T-cell (primary cell): Measurements from ENCODE around the gene CAD. TPM values are rescaled to one million over a fixed set of nuclear protein-coding genes. Genes with fewer than 3 reads are reported as not detected.

Experiments
- ATAC-seq, 4 experiments: fragments of 200-7000 bp in 3 of 4; fragments of 150-1000 bp in 1 of 4; cut with Tn5 transposase; replicated peaks in 1 of 4; 1 replicate in 3 of 4; 2 replicates in 1 of 4; pipeline ENCODE4 v1.10.0; 2021; ENCODE audit warnings: moderate library complexity in 3 of 4, mild to moderate bottlenecking in 2 of 4, moderate number of reproducible peaks in 1 of 4
- CTCF ChIA-PET, 2 donors: fragments of 300-600 bp; sonication (Branson Sonifier 250); formaldehyde crosslinking; loops; one replicate each; lab custom pipeline; 2022; ENCODE audit warnings: antibody characterized with exemption in 2 of 2; lab: Charles Lee
- POLR2A ChIA-PET, 2 donors: fragments of 300-600 bp; sonication (Branson Sonifier 250); formaldehyde crosslinking; loops; one replicate each; lab custom pipeline; 2022; ENCODE audit warnings: antibody characterized with exemption in 2 of 2; lab: Charles Lee
- DNase-seq, 35 experiments: peaks; one replicate each; pipeline versions ENCODE4 v3.0.0 to v3.0.0-alpha.2; 2013 to 2023
- H3K27ac ChIP-seq: one replicate; pipeline ENCODE4 v1.5.1; 2013; ENCODE audit warnings: low read length
- H3K27me3 ChIP-seq, 2 experiments: replicated peaks in 1 of 2; 1 replicate in 1 of 2; 2 replicates in 1 of 2; pipeline versions ENCODE4 v1.6.1 to v1.7.0; 2013; ENCODE audit warnings: low read length in 1 of 2, mixed read lengths in 1 of 2; ENCODE audit not compliant: control insufficient read depth in 2 of 2, insufficient read depth in 2 of 2; ENCODE audit errors: extremely low read depth in 1 of 2
- H3K36me3 ChIP-seq, 2 donors: 1 replicate in 1 of 2; 2 replicates in 1 of 2; pipeline versions ENCODE4 v1.6.1 to v1.7.0; 2013; ENCODE audit warnings: low read length in 1 of 2; ENCODE audit not compliant: control insufficient read depth in 2 of 2, insufficient read depth in 1 of 2; ENCODE audit errors: extremely low read depth in 1 of 2
- H3K4me1 ChIP-seq, 2 experiments: 1 replicate in 1 of 2; 2 replicates in 1 of 2; pipeline versions ENCODE4 v1.6.1 to v1.7.0; 2013; ENCODE audit warnings: low read length in 2 of 2, mixed read lengths in 1 of 2; ENCODE audit not compliant: insufficient read depth in 2 of 2, control insufficient read depth in 1 of 2; ENCODE audit errors: extremely low read depth in 1 of 2
- H3K4me3 ChIP-seq, 2 donors: 1 replicate in 1 of 2; 2 replicates in 1 of 2; pipeline versions ENCODE4 v1.5.1 to v1.7.0; 2013; ENCODE audit warnings: mild to moderate bottlenecking in 2 of 2, low read length in 1 of 2, moderate library complexity in 1 of 2; ENCODE audit not compliant: control insufficient read depth in 1 of 2; ENCODE audit errors: extremely low read depth in 1 of 2
- H3K9me3 ChIP-seq: 2 replicates; pipeline ENCODE4 v1.7.0; 2013
- H3K27ac Mint-ChIP-seq, 2 donors: one replicate each; pipeline ENCODE4 v1.8.0; 2020 to 2021; ENCODE audit warnings: mild to moderate bottlenecking in 2 of 2, mixed read lengths in 2 of 2
- H3K27me3 Mint-ChIP-seq, 2 donors: one replicate each; pipeline ENCODE4 v1.8.0; 2021 to 2022; ENCODE audit warnings: mixed read lengths in 2 of 2
- H3K36me3 Mint-ChIP-seq: one replicate; pipeline ENCODE4 v1.8.0; 2021; ENCODE audit warnings: mixed read lengths
- H3K4me1 Mint-ChIP-seq, 3 donors: one replicate each; pipeline ENCODE4 v1.8.0; 2020 to 2022; ENCODE audit warnings: mixed read lengths in 3 of 3, mild to moderate bottlenecking in 1 of 3
- H3K4me3 Mint-ChIP-seq, 3 donors: one replicate each; pipeline ENCODE4 v1.8.0; 2020 to 2022; ENCODE audit warnings: mild to moderate bottlenecking in 3 of 3, mixed read lengths in 3 of 3, moderate library complexity in 3 of 3
- H3K9me3 Mint-ChIP-seq, 3 donors: one replicate each; pipeline ENCODE4 v1.8.0; 2020 to 2022; ENCODE audit warnings: mixed read lengths in 3 of 3
- WGBS: methylation state at CpG from one replicate; pipeline ENCODE4 v1.1.5; 2013; ENCODE audit warnings: missing lambda C conversion rate; ENCODE audit not compliant: insufficient coverage; 5-methylcytosine and 5-hydroxymethylcytosine counted together
- total RNA-seq, 35 experiments: library from RNA in 6 of 35; stranded (reverse) in 6 of 35; fragments of 120-200 nt in 1 of 35; gene quantifications; one replicate each; pipeline versions ENCODE4 v1.2.1 to v1.2.4 and lab custom pipeline; 2013 to 2026

The CAD gene
- total RNA-seq, 5 donors from 2014 or later (not counting 1 experiment from before 2014, with no cell fraction given) = 38.5 to 78.2 (median 65.4) TPM

GRCh38 chr2:27251766-27252165 is 34.6 kb downstream of the CAD start:
- Mint-ChIP-seq H3K9me3 (no peaks in the 10 kb centered on the region), H3K4me1 (peaks cover 0 to 2% (median 0%) of the 10 kb centered on the region in 3 donors), H3K4me3 (no peak overlapping the region), H3K36me3 (no peaks in the 10 kb centered on the region), H3K27me3 (peaks cover 32 to 50% of the 10 kb centered on the region in 2 donors), H3K27ac (no peak overlapping the region)
- ChIA-PET CTCF (no interaction called here), POLR2A (interaction anchor here in 1 of 2 donors (0.8 kb wide), 1 partner anchor 11 kb away, joined by 4 read pairs; the partner anchor contains the start of gene SLC30A3)
- no peak for ATAC-seq
- peaks cover 0 to 7% of the 10 kb centered on the region in 2 experiments for H3K4me1 ChIP-seq
- H3K27ac ChIP-seq = no peak overlapping the region
- H3K9me3 ChIP-seq = no peaks in the 10 kb centered on the region
- no peak overlapping the region for H3K4me3 ChIP-seq
- 89% methylated on average over 9 of the region's 13 CpGs for WGBS
- no peak for DNase-seq
- H3K27me3 ChIP-seq = peaks cover 0 to 54% of the 10 kb centered on the region in 2 experiments
- H3K36me3 ChIP-seq = no peaks in the 10 kb centered on the region

DNA sequence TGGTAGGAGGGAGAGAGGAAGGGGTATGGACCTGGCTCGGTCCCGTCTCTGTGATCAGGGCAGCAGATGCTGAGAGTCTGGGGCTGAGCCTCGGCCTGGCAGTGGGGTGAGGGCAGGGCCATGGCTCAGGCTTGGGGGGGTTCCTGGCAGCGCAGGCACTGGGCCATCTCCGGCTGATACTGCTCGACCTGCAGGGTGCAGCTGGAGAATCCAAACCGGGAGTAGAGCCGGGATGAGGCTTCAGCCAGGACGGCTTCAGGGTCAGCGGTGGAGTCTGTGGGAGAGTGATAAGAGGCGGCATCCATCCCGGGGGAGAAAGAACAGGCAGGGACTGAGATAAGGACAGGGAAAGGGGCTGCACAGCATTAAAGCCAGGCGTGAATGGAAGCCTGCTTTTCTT is 38.0 kb downstream of the CAD start:
- CTCF ChIA-PET = interaction anchor here in 1 of 2 donors (0.9 kb wide), 1 partner anchor 10 kb away, joined by 3 read pairs; no protein-coding TSS in a partner anchor
- POLR2A ChIA-PET = interaction anchor here in 1 of 2 donors (0.6 kb wide), 1 partner anchor 14 kb away, joined by 3 read pairs; no protein-coding TSS in a partner anchor
- peaks cover 0 to 2% (median 0%) of the 10 kb centered on the region in 3 donors for H3K4me1 Mint-ChIP-seq
- no peak overlapping the region for H3K27ac Mint-ChIP-seq
- Histone ChIP-seq H3K9me3 (no peaks in the 10 kb centered on the region), H3K4me3 (no peak overlapping the region), H3K27ac (no peak overlapping the region), H3K4me1 (peaks cover 0 to 4% of the 10 kb centered on the region in 2 experiments), H3K27me3 (peaks cover 3 to 78% of the 10 kb centered on the region in 2 experiments), H3K36me3 (no peaks in the 10 kb centered on the region)
- H3K9me3 Mint-ChIP-seq = no peaks in the 10 kb centered on the region
- H3K36me3 Mint-ChIP-seq = no peaks in the 10 kb centered on the region
- 73% methylated on average over 10 of the region's 13 CpGs for WGBS
- ATAC-seq = no peak
- no peak overlapping the region for H3K4me3 Mint-ChIP-seq
- no peak for DNase-seq
- peaks cover 53 to 73% of the 10 kb centered on the region in 2 donors for H3K27me3 Mint-ChIP-seq

- H3K36me3 ChIP-seq = no peaks in the 10 kb centered on the region
- H3K27ac Mint-ChIP-seq = no peak overlapping the region
- no peaks in the 10 kb centered on the region for H3K4me1 ChIP-seq
- DNase-seq = no peak
- CTCF ChIA-PET = interaction anchor here (0.9 to 1.7 kb wide), 2 partner anchors 9 to 24 kb away, joined by 3 to 5 read pairs; no protein-coding TSS in a partner anchor
- H3K4me3 Mint-ChIP-seq = no peak overlapping the region
- H3K4me3 ChIP-seq = no peak overlapping the region
- POLR2A ChIA-PET = interaction anchor here in 1 of 2 donors (0.6 kb wide), 1 partner anchor 14 kb away, joined by 3 read pairs; no protein-coding TSS in a partner anchor
- no peaks in the 10 kb centered on the region for H3K9me3 ChIP-seq
- H3K4me1 Mint-ChIP-seq = peaks cover 0 to under 1% (median under 1%) of the 10 kb centered on the region in 3 donors
- no peaks in the 10 kb centered on the region for H3K9me3 Mint-ChIP-seq
- no peak overlapping the region for H3K27ac ChIP-seq
- peaks cover 58 to 76% of the 10 kb centered on the region in 2 donors for H3K27me3 Mint-ChIP-seq
- ATAC-seq = no peak
- 83% methylated on average over 1 of the region's 1 CpG for WGBS
- H3K36me3 Mint-ChIP-seq = no peaks in the 10 kb centered on the region
- peaks cover 8 to 78% of the 10 kb centered on the region in 2 experiments for H3K27me3 ChIP-seq
These were observed 38.5 kb downstream of the CAD start for GRCh38 chr2:27255660-27256059.

DNA sequence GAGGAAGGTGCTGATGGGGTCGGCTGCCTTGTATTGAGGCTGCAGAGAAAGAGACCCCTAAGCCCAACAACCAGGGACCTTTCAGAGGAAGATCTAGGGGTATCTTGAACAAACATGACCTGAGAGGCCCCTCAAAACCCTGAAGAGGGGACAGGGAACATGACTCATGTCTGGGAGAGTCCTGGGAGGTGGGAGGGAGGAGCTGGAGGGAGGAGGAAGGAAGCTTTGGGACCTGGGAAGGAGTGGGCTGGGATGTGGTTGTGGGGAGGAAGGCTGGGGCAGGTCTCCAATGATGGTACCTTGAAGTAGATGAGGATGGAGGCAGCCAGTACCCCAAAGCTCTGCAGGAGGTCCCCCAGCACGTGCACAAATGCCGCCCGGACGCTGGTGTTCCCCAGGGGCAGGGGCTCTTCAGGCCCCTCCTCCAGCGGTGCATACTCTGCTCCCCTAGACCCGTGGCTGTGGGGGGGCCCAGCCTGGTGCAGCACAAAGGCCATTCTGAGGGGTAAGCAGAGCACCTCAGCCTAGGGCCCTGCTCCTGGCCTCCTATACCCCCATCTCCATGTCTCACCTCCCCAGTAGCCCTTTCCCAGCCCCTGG is 39.8 kb downstream of the CAD start:
- Mint-ChIP-seq H3K4me1 (peaks cover 7 to 13% (median 13%) of the 10 kb centered on the region in 3 donors), H3K27me3 (peaks cover 63 to 74% of the 10 kb centered on the region in 2 donors), H3K4me3 (no peak overlapping the region), H3K27ac (no peak overlapping the region), H3K36me3 (no peaks in the 10 kb centered on the region), H3K9me3 (no peaks in the 10 kb centered on the region)
- no peak for ATAC-seq
- ChIA-PET POLR2A (no interaction called here), CTCF (interaction anchor here in 1 of 2 donors (1.7 kb wide), 1 partner anchor 23 kb away, joined by 5 read pairs; no protein-coding TSS in a partner anchor)
- H3K4me3 ChIP-seq = no peak overlapping the region
- H3K36me3 ChIP-seq = no peaks in the 10 kb centered on the region
- peaks cover 0 to 7% of the 10 kb centered on the region in 2 experiments for H3K4me1 ChIP-seq
- no peak overlapping the region for H3K27ac ChIP-seq
- no peak for DNase-seq
- H3K9me3 ChIP-seq = no peaks in the 10 kb centered on the region
- WGBS = 82% methylated on average over 6 of the region's 7 CpGs
- H3K27me3 ChIP-seq = peaks cover 15 to 78% of the 10 kb centered on the region in 2 experiments

GRCh38 chr2:27258051-27258450 is 40.9 kb downstream of the CAD start:
- H3K9me3 Mint-ChIP-seq = no peaks in the 10 kb centered on the region
- Histone ChIP-seq H3K36me3 (no peaks in the 10 kb centered on the region), H3K9me3 (no peaks in the 10 kb centered on the region), H3K27ac (no peak overlapping the region), H3K27me3 (peaks cover 15 to 83% of the 10 kb centered on the region in 2 experiments), H3K4me1 (peaks cover 0 to 16% of the 10 kb centered on the region in 2 experiments), H3K4me3 (no peak overlapping the region)
- H3K4me1 Mint-ChIP-seq = peaks cover 8 to 16% (median 14%) of the 10 kb centered on the region in 3 donors
- H3K27ac Mint-ChIP-seq = no peak overlapping the region
- H3K36me3 Mint-ChIP-seq = no peaks in the 10 kb centered on the region
- no peak overlapping the region for H3K4me3 Mint-ChIP-seq
- 86% methylated on average over 8 of the region's 8 CpGs for WGBS
- ATAC-seq = no peak
- ChIA-PET CTCF (interaction anchor here in 1 of 2 donors (0.6 kb wide), 1 partner anchor 342 kb away, joined by 3 read pairs; no protein-coding TSS in a partner anchor), POLR2A (no interaction called here)
- no peak for DNase-seq
- H3K27me3 Mint-ChIP-seq = peaks cover 63 to 74% of the 10 kb centered on the region in 2 donors

GRCh38 chr2:27261241-27261925 is 44.2 kb downstream of the CAD start:
- DNase-seq = no peak
- H3K27me3 Mint-ChIP-seq = peaks cover 54 to 69% of the 10 kb centered on the region in 2 donors
- peaks cover 28 to 35% (median 30%) of the 10 kb centered on the region in 3 donors for H3K4me1 Mint-ChIP-seq
- Histone ChIP-seq H3K4me3 (peak overlapping the region in 1 of 2 donors; percentile 66), H3K36me3 (no peaks in the 10 kb centered on the region), H3K4me1 (peaks cover 5 to 42% of the 10 kb centered on the region in 2 experiments), H3K27ac (no peak overlapping the region), H3K9me3 (no peaks in the 10 kb centered on the region), H3K27me3 (peaks cover 21 to 93% of the 10 kb centered on the region in 2 experiments)
- 84% methylated on average over 6 of the region's 11 CpGs for WGBS
- no peak for ATAC-seq
- ChIA-PET CTCF (no interaction called here), POLR2A (no interaction called here)
- H3K36me3 Mint-ChIP-seq = no peaks in the 10 kb centered on the region
- no peak overlapping the region for H3K27ac Mint-ChIP-seq
- H3K4me3 Mint-ChIP-seq = peak overlapping the region; percentile 37 to 87 (median 64)
- H3K9me3 Mint-ChIP-seq = no peaks in the 10 kb centered on the region
